GM12801 (cell line): ENCODE results near the gene GTF2F2.

Experiments
- TF ChIP-seq, protein P1 (sequence below): IDR thresholded peaks from one replicate; pipeline ENCODE4 v1.5.1; 2011; ENCODE audit warnings: control low read depth; ENCODE audit not compliant: insufficient read length; ENCODE audit errors: extremely low read depth

Gene GTF2F2

DNA sequence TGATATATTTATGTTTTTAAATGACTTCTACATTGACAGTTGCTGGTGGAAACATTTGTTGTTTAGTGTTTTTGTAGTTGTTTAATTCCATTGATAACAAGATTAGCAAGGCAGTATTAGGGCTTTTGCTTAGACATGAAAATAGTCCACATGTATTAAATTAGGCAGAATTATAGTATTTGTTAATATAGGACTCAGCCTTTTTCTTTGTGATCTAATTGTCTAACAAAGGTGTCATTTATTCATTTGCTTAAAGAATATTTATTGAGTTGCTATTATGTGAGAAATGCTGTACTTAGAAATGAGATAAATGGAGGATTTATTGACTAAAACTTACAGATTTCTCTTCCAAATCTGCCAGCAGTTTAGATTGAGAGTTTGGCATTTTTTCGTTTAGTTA lies 122.2 kb downstream of the GTF2F2 start:
- TF ChIP-seq, protein P1, sequence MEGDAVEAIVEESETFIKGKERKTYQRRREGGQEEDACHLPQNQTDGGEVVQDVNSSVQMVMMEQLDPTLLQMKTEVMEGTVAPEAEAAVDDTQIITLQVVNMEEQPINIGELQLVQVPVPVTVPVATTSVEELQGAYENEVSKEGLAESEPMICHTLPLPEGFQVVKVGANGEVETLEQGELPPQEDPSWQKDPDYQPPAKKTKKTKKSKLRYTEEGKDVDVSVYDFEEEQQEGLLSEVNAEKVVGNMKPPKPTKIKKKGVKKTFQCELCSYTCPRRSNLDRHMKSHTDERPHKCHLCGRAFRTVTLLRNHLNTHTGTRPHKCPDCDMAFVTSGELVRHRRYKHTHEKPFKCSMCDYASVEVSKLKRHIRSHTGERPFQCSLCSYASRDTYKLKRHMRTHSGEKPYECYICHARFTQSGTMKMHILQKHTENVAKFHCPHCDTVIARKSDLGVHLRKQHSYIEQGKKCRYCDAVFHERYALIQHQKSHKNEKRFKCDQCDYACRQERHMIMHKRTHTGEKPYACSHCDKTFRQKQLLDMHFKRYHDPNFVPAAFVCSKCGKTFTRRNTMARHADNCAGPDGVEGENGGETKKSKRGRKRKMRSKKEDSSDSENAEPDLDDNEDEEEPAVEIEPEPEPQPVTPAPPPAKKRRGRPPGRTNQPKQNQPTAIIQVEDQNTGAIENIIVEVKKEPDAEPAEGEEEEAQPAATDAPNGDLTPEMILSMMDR: no peak

DNA sequence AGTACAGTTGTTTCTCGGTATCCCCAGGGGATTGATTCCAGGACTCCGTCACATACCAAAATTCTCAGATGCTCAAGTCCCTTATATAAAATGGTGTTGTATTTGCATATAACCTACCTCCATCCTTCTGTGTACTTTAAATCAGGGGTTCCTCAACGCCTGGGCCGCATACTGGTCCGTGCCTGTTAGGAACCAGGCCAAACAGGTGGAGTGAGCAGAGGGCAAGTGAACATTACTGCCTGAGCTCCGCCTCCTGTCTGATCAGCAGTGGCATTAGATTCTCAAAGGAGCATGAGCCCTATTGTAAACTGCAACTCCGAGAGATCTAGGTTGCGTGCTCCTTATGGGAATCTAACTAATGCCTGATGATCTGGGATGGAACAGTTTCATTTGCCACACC lies 122.8 kb downstream of the GTF2F2 start:
- TF ChIP-seq, protein P1: no peak

DNA sequence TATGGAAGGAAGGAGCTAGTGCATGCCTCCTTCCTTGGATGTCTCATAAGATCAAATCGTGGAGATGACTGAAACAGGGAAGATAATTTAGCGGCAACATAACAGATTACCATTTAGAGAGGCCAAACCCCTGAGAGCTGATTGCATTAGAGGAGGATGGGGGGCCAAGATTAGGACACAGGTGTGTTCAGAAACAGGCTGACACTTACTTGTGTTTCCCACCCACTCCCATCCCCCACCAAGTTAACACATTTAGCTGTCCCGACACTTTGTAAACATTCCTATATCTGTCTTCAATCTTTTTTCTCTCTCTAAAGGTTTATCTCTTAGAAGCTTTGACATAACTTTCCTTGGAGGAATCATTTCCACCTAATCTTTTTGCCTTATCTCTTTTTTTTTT lies 129.4 kb downstream of the GTF2F2 start:
- TF ChIP-seq, protein P1: no peak

DNA sequence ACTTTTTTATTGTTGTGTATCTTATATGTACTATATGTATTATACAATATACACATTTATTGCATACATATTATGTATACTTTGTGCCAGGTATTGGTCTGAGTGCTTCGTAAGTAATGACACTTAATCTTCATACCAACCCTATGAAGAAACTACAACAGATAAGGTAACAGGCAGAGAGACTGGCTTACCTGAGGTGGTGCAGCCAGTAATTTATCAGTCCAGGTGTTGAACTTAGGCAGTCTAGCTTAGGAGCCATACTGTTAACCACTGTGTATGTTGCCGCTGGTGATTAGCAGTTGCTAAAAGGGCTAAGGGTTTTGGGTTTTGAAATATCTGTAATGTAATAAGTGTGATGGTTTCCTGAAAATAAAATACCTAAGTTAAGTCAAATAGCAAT lies 134.1 kb downstream of the GTF2F2 start:
- TF ChIP-seq, protein P1: no peak

DNA sequence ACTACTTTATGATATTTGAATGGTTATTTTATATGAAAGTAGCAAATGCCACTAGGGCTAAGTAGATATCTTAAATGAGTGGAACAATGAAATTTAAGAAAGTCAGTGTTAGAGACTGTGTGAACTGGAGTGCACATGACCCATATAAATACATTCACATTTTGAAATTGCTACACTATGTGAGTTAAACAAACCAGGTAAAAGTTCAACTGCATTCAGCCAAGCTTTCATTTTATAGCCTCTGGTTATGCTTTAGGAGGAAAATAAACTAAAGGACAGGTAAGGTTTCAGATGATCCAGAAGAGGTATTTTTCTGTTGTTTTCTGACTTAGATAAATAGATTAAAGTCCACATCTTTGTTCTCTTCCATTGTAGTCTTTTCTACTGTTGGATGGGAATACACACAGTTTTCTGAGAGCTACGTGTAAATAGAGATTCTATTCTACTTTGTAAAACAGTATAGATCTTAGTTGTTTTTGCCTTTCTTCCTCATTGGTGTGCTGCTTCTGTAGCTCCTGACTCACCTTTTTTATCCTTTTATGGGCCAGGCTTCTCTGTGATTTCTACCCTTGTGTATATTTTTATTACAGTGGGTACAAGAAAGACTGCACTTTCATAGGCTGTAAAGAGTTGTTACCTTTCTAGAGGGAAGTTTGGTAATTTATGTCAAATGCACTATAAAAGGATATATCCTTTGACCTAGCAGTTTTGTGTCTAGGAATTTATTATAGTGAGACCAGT lies 135.1 kb downstream of the GTF2F2 start:
- TF ChIP-seq, protein P1: no peak

DNA sequence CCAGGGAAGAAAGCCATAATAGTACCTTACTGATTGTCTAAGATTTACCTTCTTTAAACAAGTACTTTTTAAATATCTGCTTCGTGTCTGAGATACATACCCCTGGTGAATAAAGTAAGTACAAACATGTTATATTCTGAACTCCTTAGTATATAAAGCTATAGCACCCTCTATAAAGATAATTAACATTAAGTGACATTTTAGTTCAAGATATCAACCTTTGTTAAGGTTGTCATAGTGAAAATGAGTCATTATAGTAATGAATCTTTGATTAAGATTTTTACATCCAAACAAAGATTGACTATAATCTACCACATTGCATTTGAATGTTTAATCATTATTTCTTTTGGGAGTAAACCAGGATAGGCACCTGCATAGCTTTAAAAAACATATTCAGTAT lies 135.9 kb downstream of the GTF2F2 start:
- TF ChIP-seq, protein P1: no peak

DNA sequence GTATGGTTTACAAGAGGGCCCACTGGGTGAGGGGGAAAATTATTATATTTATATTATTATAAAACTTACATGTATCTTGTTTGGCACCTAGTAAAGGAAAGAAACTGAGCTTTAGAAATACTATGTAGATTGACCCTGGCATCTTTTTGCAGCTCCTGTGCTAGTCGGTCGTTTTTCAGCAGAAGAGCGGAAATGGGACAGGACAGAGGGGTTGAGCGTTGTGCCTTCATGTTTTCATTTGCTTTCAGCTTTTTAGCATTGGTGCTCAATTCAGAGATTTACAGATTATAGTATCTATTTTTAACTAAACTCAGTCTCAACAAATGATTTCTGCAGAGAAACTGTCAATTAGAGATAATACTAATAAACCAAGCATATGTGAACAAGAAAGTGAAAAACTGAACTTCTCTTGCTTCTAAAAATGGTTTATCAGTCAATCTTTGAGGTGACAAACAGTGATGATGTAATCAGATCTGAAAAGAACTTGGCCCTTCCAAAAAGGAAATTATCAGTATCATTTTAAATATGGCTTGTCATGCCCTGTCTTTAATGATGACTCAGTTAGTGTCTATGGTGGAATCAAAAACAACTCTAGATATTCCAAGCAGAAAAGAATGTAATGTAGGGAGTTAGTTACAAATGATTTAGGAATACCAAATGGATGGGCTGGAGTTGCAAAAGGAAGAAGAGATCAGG lies 137.5 kb downstream of the GTF2F2 start:
- TF ChIP-seq, protein P1: no peak
